ENCODE data around the gene IL17A.

DNA sequence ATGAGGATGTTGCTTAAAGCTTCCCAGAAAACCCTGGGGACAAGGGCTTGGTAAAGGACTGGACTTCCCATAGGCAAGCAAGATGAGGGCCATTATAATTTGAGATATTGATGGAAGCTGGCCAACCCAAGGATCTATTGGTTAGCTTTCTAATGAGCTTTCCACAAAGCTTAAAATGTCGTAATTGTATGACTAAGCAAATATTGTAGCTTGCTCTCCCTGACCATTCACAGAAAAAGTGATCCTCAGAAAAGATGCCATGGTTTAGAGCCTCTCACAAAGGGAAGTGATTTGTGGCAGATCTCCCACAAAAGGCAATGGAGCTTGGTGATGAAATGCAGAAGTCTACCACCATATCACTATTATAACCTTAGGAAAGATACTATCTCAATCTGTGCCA, 44.5 kb downstream of the IL17A start:
- TF ChIP-seq FOXP2 (optimal IDR thresholded peaks at IDR 0.05; ENCODE audit: control extremely low read depth, extremely low read length, insufficient read depth) (no peak), POLR2AphosphoS5 (IDR thresholded peaks at IDR 0.05; ENCODE audit: borderline replicate concordance, low read depth, low read length) (no peak)
